SH-SY5Y (cell line): ENCODE results near the gene RPS6KB1.

ENCODE experiments used
- GATA2 ChIP-seq: IDR thresholded peaks from 2 replicates; pipeline ENCODE4 v1.6.1; 2011; ENCODE audit warnings: mild to moderate bottlenecking, low read depth, low read length
- GATA3 ChIP-seq: IDR thresholded peaks from 2 replicates; pipeline ENCODE4 v1.6.1; 2011; ENCODE audit warnings: low read depth, mild to moderate bottlenecking, low read length, moderate library complexity

GRCh38 chr17:59964482-59965328 lies 71.8 kb downstream of the RPS6KB1 start, which contains the start of gene RNFT1:
- TF ChIP-seq GATA3 (no peak), GATA2 (no peak)
